NCI-H1105 treated with DMSO at 0.1 percent for 48 hours (cell line): ENCODE results near the gene RAB31.
"Not testable (repeated sequence)": the region's sequence is repeated elsewhere in the genome, so short reads cannot be mapped to it uniquely, and the experiment has no call there.

Experiments
- DNase-seq: peaks from one replicate; lab custom pipeline; 2025; lab: John Stamatoyannopoulos, UW

RAB31 gene

DNA sequence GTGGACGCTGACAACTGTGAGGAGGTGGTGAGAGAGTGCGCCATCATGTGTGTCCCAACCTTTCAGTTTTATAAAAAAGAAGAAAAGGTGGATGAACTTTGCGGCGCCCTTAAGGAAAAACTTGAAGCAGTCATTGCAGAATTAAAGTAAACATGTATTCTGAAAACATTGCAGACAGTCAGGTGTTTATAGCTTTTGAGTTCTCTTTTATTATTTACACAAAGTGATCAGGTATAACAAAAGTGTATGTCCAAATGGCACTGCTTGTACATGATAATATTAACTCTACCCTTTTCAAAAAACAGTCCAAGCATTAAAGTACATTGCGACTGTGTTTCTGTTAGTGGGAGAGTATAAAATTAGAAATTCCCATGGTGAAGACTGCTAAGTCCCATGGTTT is 179.9 kb downstream of the RAB31 start:
- DNase-seq, result no peak

DNA sequence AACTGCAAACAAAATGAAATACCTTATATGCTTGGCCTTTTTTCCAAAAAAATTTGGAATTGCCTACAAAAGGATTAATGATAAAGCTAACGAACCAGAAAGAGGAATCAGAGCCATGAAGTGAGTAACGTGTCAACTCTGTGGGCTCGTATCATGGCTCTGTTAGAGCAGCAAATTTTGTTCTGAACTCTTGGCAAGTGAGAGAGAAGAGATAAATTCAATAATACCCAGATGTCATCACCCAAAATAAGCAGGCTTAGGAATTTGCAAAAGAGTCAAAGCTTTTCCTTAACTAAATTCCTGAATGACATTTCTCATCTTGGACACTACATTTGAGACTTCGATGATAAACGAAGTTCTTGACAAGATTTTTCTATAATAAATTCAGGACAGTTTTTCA is 182.1 kb downstream of the RAB31 start:
- DNase-seq, result no peak

DNA sequence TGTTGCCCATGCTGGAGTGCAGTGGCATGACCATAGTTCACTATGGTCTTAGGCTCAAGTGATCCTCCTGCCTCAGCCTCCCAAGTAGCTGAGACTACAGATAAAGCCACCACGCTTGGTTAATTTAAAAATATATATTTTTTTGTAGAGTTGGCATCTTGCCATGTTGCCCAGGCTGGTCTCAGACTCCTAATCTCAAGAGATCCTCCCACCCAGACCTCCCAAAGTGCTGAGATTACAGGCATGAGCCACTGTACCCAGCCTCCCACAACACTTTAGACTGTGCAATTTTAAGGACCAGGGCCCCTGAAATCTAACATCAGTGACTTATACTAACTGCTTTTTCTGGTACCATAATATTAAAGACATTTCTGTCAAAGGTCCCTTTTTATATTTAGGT is 182.9 kb downstream of the RAB31 start:
- no peak for DNase-seq

DNA sequence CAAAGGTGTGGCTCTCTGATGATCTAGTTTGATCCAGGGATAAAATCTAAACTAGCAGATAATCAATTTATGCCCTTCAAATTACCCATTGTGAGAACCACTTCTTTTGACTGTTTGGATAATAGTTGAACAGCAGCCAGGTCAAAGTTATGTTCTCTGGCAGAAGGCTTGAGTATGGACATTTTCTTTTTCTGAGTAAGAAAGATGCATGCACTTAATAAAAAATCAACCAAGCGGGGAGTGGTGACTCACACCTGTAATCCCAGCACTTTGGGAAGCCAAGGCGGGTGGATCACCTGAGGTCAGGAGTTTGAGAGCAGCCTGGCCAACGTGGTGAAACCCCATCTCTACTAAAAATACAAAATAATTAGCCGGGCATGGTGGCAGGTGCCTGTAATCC is 183.4 kb downstream of the RAB31 start:
- DNase-seq, result not testable (repeated sequence)

DNA sequence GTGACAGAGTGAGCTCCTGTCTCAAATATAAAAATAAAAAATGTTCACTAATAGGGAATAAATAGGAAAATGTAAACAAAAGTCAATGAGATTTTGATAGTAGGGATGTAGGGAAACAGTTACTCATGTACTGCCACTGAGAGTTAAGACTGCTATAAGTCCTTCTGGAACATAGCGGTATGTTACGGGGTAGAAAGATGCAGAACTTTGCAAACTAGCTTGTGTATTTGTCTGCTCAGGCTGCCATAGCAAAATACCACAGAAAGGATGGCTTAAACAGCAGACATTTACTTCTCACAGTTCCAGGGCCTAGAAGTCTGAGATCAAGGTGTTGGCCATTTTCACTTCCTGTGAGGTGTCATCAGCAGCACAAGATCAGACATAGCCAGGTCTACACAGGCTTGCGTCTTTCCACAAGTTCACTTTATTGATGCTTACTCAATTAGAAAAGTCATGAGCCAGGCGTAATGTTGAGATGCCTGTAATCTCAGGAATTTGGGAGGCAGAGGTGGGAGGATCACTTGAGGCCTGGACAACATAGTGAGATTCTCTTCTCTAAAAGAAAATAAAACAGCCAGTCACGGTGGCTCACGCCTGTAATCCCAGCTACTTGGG is 186.5 kb downstream of the RAB31 start:
- no peak for DNase-seq

DNA sequence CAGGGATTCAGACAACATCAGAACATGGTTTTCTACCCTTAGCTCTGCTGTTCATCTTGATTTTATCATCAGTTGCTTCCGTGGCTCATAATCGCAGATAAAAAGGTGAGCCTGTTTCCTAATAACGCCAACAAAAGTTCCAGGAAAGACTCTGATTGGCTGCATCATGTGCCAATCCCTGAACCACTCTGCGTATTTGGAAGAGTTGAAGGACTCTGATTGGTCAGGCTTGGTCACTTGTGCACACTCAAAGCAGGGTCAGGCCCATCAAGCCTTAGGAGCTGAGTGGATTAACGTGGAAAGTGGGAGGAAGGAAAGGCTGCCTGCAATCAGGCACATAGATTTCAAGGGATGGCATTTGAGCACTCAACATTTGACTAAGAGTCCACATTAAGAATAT is 189.0 kb downstream of the RAB31 start:
- DNase-seq, result no peak

DNA sequence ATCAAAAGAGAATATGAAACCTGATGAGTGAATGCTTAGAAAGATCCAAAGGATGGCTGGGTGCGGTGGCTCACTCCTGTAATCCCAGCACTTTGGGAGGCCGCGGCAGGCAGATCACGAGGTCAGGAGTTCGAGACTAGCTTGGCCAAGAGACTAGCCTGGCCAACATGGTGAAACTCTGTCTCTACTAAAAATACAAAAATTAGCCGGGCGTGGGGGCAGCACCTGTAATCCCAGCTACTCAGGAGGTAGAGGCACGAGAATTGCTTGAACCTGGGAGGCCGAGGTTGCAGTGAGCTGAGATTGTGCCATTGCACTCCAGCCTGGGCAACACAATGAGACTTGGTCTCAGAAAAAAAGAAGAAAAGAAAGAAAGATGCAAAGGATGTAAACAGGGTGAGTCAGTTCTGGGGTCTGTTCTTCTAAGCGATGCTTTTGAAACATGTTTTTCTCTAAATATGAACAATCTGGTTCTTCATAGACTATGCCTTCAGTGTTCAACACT is 189.7 kb downstream of the RAB31 start:
- DNase-seq, result not testable (repeated sequence)

DNA sequence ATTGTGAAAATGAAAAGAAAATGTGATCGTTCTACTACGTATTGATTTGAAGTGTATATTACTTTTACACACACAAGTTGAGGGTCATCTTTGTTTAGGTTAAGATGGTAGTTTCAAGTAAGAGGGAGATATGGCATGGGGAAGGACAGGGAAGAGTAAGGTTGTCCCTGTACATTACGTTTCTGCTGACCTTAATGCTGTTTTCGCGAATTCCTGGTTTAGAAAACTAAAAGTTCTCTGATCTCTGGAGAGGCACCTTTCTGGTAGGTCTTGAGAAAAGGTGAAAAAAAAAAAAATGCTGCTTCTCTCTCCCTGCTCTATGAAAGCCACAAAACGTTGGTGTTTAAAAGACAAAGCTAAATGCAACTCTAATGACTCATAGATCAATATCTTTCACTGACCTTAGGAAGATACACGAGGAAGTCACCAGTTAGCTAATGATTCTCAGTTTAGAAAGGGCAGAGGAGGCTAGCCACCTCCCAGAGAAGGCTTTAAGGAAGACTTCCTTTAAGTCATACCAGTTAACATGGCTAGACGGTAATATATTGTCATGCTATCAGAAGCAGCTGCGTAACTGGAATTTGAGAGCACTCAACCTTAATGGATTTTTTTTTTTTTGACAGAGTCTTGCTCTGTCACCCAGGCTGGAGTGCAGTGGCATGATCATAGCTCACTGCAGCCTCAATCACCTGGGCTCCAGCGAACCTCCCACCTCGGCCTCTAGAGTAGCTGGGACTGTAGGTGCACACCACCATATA is 190.9 kb downstream of the RAB31 start:
- no peak for DNase-seq

DNA sequence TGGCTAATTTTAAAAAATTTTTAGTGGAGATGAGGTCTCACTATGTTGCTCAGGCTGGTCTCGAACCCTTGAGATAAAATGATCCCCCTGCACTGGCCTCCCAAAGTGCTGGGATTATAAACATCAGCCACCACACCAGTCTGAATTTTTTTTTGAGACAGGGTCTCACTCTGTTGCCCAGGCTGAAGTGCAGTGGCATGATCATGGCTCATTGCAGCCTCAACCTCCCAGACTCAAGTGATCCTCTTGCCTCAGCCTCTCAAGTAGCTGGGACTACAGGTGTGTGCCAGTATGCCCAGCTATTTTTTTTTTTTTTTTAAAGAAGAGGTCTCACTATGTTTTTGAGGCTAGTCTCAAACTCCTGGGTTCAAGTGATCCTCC is 191.4 kb downstream of the RAB31 start:
- DNase-seq, result not testable (repeated sequence)

DNA sequence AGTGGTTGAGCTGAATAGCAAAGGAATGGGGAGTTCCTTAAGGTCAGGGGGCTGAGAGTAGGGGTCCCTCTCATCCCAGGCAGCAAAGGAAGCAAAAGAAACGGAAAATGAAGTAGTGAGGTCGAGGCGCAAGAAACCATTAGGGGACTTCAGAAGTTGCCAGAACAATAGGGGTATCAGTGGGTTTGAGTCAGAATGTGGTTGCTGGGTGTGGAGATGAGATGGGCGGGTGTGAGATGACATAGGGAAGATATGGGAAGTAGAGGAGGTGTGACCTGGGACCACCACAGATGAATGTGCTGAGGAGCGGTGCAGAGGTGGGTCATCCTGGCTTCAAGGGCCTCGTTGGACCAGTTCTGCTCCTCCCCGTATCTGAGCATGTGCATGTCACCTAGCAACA is 192.6 kb downstream of the RAB31 start:
- DNase-seq, result no peak

DNA sequence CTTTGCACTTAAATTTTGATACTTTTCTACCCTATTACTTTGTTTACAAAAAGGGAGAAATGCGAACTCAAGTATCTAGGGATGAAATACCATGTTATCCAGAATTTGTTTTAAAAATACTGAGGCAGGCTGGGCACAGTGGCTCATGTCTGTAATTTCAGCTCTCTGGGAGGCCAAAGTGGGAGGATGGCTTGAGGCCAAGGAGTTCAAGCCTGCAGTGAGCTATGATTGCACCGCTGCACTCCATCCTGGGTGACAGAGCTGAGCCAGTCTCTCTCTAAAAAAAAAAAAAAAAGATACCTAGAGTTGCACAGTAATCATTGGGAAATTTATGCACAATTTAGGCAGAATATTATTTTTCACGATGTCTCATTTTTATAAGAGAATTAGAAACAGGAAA is 193.3 kb downstream of the RAB31 start:
- no peak for DNase-seq

DNA sequence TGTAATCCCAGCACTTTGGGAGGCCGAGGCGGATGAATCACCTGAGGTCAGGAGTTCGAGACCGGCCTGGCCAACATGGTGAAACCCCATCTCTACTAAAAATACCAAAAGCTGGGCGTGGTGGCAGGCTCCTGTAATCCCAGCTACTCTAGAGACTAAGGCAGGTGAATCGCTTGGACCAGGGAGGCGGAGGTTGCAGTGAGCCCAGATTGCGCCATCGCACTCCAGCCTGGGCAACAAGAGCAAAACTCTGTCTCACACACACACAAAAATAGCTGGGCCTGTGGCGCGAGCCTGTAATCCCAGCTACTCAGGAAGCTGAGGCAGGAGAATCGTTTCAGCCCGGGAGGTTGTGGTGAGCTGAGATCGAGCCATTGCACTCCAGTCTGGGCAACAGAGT is 194.2 kb downstream of the RAB31 start:
- not testable (repeated sequence) for DNase-seq

DNA sequence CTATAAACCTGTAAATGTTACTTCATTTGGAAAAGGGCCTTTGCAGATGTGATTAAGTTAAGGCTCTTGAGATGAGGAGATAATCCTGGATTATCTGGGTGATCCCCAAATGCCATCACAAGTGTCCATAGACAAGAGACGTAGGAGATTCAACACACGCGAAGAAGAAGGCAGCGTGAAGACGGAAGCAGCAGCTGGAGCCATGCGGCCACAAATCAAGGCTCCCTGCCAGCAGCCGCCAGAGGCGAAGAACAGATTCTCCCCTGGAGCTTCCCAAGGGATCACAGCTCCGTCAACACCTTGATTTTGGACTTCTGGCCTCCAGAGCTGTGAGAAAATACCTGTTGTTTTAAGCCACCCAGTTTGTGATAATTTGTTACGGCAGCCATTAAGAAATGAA is 194.7 kb downstream of the RAB31 start:
- DNase-seq, result no peak

DNA sequence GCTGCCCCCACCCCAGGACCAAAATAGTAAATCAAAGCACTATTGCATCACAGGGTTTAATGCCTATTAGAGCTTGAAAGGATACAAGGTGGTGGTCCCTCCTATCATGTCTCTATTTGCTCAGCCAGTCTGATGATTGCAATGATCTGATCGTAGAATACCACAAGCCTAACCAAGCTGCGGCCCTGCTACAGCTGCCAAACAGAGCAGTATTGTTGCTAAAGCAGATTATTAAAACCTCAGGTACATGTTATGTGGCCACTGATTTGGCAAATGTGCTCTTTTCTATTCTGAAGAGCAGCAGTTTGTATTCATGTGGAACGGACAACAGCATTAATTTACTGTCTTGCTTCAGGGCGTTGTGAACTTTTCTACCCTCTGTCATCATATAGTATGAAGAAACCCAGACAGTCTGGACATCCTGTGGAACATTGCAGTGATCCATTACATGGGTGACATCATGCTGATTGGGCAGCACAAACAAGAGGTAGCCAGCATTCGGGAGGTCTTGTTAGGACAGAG is 197.4 kb downstream of the RAB31 start:
- DNase-seq, result no peak

DNA sequence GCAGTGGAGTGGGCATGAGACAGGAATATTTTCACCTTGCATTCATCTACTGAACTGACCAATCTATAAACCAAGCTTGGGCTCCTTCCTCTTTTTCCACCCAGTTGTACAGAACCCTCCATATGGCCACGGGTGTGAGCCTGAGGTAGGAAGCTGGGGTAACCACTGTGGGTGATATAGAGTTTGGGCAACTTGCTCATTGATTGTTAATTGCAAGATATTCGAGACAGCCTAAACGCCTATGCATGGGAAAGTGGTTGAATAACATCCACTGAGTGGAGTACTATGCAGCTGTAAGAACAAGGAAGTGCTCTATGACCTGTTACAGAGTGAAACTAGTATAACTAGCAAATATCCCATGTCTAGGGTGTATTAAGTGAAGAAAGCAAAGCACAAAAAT is 198.4 kb downstream of the RAB31 start:
- no peak for DNase-seq

DNA sequence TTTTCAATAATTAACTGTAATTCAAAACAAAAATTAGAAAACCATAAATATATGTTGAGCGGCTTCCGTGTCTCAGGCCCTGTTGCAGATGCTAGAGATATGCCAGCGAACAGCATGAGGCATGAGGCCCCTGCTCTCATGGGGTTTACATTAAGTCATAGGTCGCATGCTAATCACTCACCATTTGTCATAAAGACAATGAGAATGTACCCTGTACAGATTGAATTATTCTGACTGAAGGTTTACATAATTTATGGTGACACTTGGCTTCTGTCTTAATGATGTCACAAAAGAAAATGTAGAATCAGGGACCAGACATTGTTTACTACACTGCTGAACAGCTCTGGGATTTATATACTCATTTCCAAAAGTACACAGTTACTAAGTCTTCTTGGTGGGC is 199.8 kb downstream of the RAB31 start:
- DNase-seq, result no peak

DNA sequence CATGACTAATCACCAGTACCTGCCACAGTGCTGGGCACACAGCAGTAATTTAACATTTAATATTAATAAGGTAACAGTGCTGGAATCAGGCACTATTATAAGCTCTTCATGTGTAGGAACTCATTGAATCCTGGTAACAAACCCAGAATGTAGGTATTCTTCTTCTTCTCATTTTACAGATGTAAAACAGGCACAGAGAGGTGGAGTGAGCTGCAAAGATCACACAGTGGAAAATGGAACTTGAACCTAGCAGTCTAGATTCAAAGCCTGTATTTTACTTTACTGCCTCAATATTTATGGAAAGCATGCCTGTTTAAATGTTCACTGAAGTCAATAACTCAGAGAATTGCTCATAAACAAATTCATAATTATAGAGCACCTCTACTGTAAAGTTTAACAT is 202.0 kb downstream of the RAB31 start:
- DNase-seq, result no peak

DNA sequence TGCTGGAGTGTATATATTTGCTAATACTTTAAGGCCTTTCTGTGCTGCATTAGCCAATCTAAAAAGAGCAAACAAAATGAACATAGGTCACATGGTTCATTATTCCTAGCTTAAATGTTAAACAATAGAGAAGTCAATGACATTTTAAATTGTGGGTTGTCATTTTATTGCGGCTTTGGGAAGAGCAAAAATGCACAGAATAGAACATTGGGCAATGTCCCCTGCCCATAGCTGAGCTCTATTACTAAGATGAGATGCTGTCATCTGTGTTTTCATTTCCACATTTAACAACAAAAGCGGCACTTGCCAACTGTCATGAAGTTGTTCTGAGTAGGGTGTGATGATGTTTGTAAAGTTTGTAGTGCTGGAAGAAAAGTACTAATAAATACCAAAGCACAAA is 202.6 kb downstream of the RAB31 start:
- no peak for DNase-seq

DNA sequence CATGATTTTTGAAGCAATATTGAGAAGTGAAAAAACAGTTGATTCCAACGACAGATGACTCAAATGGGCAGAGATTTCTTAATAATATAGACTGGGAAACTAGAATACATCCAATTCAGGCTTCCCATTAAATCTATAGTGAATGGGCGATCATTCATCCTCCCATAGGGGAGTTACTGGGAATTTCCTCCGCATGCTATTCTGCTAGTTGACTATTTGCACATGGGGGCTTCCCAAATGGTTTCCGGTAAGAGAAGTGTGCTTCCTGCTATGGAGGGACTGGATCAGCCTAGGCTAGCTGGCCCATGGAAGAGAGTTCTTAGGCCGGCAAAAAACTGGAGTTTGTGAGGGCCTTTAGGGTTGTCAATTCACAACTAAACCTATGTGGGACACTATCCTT is 203.1 kb downstream of the RAB31 start:
- no peak for DNase-seq
